ENCODE measurements around the gene KYNU. TPM values are rescaled to one million over a fixed set of nuclear protein-coding genes. Genes with fewer than 3 reads are reported as not detected.

KYNU gene
- total RNA-seq, 1 experiment from 2014 or later: 0.37 TPM

GRCh38 chr2:142965443-142965842, 88.0 kb downstream of the KYNU start:
- H3K18ac ChIP-seq (ENCODE audit: insufficient read length, low read depth, low read length): no peak overlapping the region
- no peaks in the 10 kb centered on the region for H3K27me3 Mint-ChIP-seq (ENCODE audit: low read depth)
- no peak overlapping the region for H2BK5ac ChIP-seq (ENCODE audit: insufficient read length, low read length)
- no peak overlapping the region for H4K8ac ChIP-seq (replicated peaks; ENCODE audit: insufficient read length, low read depth, low read length)
- no peak overlapping the region for H2AFZ ChIP-seq (ENCODE audit: low read length)
- no peak overlapping the region for H2AK5ac ChIP-seq (ENCODE audit: insufficient read length, low read length)
- H3K79me1 ChIP-seq (ENCODE audit: insufficient read depth, low read depth, low read length, poor library complexity, severe bottlenecking): no peaks in the 10 kb centered on the region
- peaks cover 0 to 21% (median 12%) of the 10 kb centered on the region in 3 experiments; a peak in 5 of 7 replicates for H3K36me3 Mint-ChIP-seq (ENCODE audit: insufficient read depth in 1 of 3, low read depth in 3 of 3)
- DNase-seq: no peak
- no peaks in the 10 kb centered on the region for H3K9me3 ChIP-seq (ENCODE audit: control insufficient read depth, low read depth, low read length)
- no peaks in the 10 kb centered on the region for H3K4me1 ChIP-seq (ENCODE audit: insufficient read depth, low read length)
- H4K91ac ChIP-seq (ENCODE audit: insufficient read length, low read depth, low read length): no peak overlapping the region
- no peak overlapping the region for H2BK15ac ChIP-seq (ENCODE audit: low read depth, low read length)
- no peak overlapping the region for H3K4me2 ChIP-seq (ENCODE audit: insufficient read depth, insufficient read length, low read length)
- H3K23ac ChIP-seq (ENCODE audit: insufficient read length, low read depth, low read length): no peak overlapping the region
- H3K23me2 ChIP-seq (ENCODE audit: insufficient read length, low read depth, low read length, poor library complexity, severe bottlenecking): no peaks in the 10 kb centered on the region
- no CpG with 5 or more reads among the region's 1 CpG for WGBS (ENCODE audit: extremely low coverage, insufficient read length, low lambda C conversion rate)
- no peak overlapping the region for H2BK20ac ChIP-seq (ENCODE audit: low read depth, low read length, poor library complexity, severe bottlenecking)
- no peak overlapping the region for H3K27ac ChIP-seq (ENCODE audit: insufficient read length, low read depth, low read length)
- H3K79me2 ChIP-seq (ENCODE audit: insufficient read depth, low read length): no peaks in the 10 kb centered on the region
- no peak overlapping the region for H3K14ac ChIP-seq (ENCODE audit: insufficient read depth, low read length)
- peaks cover 8 to 12% of the 10 kb centered on the region in 2 experiments for H3K9me3 Mint-ChIP-seq
- no peak overlapping the region for H3T11ph ChIP-seq (ENCODE audit: low read length)
- no peak overlapping the region; a peak in 1 of 7 replicates for H3K27ac Mint-ChIP-seq
- H2BK12ac ChIP-seq (ENCODE audit: insufficient read length, low read depth, low read length): no peak overlapping the region
- no peaks in the 10 kb centered on the region for H3K4me1 Mint-ChIP-seq
- H3K56ac ChIP-seq (ENCODE audit: insufficient read length, low read depth, low read length): no peak overlapping the region
- TF ChIP-seq CTCF (conservative IDR thresholded peaks at IDR 0.05): no peak
- no peak overlapping the region for H3K4me3 Mint-ChIP-seq
- no peak overlapping the region for H4K5ac ChIP-seq (ENCODE audit: insufficient read length, low read depth, low read length)
- H2BK120ac ChIP-seq (ENCODE audit: low read depth, low read length, poor library complexity, severe bottlenecking): no peak overlapping the region
- H3K27me3 ChIP-seq (ENCODE audit: insufficient read depth, low read length): no peaks in the 10 kb centered on the region
- no peak overlapping the region for H3K9ac ChIP-seq (ENCODE audit: extremely low read depth, insufficient read length, low read length)
- no peak overlapping the region for H3K4ac ChIP-seq (ENCODE audit: low read depth, low read length)
- H4K20me1 ChIP-seq (ENCODE audit: control insufficient read depth, insufficient read depth, insufficient read length): no peaks in the 10 kb centered on the region

All from H9 (cell line).